ENCODE data around the gene LRRN2.

The LRRN2 gene

DNA sequence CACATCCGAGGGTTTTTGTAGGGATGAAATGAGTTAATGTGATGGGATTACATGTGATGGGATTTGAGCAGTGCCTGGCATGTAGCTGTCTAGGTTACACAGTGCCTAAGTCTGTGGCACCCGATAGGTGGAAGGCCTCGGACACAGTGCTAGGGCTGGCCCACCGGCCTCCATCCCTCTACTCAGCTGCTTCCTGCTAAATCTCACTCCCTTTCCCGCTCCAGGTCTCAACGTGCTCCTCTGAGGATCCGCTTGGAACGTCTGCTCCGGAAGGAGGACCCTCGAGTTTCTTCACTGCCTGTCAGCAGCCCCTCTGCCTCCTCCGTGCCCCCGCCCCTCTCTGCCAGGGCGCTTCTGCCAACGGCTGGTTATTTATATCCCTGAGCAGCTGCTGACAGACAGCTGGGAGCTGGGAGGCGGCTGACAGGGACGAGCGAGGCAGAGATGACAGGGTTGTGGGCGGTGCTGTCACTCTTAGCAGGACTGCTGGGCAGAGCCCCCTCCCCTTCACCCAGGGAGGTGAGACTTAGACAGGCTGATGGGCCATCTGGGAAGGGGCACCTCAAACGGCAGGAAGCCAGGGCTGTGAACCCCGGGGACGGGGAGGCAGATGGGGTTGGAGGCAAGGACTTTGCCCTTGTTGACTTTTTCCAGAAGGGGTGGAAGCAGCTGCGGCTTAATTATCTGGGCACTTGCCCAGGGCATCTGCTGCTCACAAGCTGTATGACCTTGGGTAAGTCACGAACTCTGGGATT, 26.6 kb upstream of the LRRN2 start:
- no peak for DNase-seq

DNA sequence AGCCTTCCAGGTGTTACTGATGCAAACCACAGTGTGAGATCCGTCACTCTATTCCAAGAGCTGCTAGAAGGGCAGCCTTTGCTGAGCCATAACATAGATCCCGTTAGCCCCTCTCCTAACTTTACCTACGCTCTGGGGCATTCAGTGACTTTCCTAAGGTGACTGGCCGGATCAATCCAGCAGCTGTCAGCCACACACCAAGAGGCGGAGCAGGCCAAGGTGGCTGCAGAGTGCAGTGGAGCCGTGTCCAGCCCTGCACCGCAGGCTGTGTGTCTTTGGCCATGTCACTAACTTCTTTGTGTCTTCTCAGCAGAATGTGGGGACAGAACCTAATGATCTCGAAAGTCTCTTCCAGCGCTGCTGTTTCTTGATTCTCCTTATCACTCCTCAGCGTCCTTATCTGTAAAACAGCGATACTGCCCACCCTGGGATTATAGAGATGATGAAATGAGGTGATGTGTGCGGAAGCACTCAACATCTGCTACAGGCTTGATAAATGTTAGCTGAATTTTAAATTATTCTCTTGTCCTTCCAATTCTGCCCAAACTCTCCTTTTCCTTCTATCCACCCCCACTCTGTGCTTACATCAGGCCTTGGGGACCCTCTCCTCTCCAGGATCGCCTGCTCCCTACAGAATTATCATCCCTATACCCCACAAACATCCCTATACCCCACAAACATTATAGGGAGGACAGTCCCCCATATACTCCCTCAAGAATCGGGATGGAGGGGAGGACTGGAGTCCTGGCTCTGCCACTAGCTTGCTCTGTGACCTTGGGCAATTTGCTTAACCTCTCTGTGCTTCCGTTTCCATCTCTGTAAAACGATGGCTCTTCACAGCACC, 25.8 kb upstream of the LRRN2 start:
- no peak for DNase-seq

DNA sequence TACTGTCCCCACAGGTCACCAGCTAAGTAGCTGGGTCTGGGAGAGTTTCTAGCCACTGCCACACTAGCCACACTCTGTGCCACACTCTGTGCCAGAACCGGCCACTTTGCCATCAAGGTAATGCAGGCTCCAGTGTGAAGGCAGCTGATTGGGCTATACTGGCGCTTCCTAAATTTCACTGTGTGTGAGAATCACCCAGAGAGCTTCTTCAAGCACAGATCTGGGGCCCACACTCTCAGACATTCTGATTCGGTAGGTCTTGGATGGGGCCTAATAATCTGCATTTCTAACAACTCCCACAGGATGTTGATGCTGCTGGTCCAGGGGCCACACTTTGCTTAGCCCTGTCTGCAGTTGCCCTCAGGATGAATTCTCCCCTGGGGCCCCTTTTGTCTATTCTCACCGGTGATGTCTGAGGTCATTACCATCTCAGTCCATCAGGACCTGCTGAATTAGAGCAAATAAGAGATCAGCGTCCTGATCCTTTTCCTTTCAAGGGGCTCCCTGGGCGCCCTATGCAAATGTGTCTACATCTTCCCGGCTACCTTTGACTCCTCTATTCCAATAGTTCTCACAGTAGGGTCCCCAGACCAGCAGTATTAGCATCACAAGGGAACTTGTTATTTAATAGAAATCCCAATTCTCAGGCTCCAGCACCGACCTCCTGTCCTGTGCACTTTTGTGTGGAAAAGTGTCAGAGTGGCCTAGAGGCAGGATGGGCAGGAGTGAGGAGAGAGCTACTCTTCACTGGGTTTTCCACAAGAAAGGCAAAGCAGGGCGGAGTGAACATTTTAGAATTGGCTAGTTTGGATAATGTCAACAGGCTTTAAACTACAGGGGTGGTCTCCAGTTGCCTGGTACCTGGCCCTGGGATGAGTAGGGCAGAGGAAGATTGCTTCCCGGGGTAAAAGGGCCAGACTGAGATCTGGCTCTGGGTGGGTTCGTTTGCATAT, 24.7 kb upstream of the LRRN2 start:
- no peak for DNase-seq

DNA sequence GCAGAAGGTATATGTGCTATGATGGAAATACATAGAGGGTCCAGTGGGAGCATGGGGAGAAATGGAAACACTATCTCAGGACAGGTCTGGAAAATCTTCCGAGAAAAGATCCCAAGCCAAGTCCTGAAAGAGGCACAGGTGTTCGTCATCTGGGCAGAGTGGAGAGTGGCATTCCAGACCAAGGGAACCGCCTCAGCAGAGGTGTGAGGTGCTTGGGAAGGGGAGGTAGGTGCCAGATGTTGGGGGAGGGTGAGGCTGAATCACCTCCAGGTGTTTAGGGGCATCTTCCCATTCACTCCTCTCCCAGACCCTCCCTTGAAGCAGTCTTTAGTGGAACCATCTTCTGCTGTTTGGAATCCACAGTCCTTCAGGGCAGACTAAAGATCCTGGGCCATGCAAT, 23.5 kb upstream of the LRRN2 start:
- DNase-seq, result no peak

DNA sequence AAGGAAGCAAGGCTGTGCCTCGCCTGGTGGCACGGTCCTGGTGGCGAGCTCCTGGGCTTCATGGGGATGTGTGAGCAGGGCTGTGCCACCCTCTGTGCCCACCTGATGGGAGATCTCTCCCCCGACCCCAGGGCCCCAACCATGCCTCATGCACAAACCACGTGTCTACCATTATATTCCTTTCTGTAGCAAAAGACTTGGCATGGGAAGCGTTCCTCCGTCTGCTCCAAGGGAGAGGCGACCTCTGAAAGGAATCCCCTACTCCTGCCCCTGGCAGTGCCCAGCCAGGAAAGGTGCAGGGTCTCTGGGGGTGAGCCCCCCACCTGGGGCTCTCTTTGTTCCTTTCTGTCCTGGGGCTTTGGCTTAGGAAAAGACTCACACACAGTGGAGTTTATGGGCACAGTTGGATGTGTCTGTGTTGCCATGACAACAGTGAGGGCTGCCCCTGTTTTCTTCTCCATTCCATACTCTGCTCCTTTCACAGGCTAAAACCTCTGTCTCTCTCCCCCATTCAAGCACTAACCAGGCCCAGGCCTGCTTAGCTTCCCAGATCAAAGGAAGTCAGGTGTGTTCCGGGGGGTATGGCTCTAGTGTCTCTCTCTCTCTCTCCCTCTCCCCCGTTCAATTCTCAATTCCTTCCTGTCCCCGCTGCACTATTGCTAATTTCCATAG, 21.4 kb upstream of the LRRN2 start:
- no peak for DNase-seq

DNA sequence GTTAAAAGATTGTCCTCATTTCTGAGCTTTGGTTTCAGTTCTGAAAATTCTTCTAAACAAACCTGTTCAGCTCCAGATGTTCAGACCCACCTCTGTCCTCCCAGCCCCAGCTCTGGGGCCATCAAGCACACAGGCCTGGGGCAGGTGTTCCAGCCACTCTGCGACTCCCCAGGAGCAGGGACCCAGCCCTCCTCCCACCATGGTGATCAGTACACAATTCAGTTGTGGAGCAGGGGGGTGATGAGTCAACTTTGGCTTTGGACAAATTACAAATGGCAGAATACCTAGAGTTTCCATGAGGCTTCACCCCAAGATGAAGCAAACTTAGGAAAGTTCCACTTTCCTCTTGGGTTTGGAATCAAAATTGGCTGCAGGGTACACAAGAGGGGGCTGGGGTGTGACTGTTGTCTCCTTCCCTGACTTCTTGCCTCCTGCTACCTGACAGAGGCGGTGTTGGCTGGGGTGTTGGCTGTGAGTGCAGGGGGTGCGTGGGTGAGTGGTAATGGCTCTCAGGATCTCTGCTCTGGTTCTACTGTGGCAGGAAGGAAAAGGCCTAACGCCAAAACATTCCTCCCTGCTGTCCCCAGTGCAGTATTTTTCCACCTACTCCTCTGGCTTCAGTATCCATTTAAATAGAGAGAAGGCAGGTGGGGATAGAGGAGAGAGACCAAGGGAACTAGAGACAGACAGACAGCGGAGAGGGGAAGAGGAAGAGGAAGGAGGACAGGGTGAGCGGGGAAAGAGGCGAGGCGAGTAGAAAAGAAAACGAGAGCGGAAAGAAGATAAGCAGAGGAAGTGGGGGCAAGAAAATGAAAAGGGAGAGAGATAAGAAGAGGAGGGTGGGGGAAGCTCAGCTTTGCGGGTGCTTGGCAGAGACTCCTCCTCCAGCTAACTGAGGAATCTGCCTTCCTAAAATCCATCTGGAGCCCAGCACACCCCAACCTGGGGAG, 20.6 kb upstream of the LRRN2 start:
- DNase-seq, result no peak

DNA sequence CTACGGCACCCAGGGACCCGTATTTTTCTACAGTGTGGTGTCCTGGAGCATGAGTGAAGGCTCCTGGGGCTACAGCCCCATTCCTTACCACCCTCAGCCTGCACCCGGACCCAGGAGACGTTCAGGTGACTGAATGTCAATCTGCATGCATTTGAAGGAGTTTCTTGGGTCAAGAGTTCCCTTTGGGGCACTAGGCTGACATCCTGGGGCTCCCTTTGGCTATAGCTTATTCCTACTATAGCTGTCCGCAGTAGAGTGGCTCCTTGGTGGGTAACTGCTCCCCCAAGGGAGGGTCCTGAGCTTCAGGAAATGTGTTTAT, 19.9 kb upstream of the LRRN2 start:
- DNase-seq, result no peak

DNA sequence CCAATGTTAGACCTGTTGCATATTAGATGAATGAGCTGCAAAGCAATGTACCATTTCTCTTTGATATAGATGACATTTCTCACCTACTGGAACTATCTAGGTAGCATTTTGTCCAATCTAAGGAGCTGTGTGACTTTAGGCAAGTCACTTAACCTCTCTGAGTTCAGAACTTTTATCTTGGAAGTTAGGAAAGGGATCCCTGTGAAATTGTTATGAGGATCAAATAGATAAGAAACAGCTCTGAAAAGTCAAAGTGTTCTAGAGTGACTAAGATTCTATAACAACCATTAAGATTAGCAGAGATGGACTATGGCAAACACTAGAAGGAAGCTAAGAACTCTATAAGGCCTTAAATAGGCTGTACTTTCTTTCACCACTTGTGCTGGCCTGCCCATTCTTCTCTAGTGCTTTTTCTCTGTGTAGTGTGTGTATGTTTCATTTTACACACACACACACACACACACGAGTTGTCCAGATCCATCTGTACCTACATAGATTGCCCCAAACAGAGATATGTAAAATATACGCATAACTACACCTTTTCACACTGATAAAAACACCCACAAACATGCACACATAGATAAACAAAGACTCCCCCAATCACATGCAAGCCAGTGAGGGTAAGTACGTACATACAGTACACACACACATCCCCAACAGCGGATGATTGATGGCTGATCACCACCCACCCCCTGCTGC, 19.4 kb upstream of the LRRN2 start:
- DNase-seq, result no peak

DNA sequence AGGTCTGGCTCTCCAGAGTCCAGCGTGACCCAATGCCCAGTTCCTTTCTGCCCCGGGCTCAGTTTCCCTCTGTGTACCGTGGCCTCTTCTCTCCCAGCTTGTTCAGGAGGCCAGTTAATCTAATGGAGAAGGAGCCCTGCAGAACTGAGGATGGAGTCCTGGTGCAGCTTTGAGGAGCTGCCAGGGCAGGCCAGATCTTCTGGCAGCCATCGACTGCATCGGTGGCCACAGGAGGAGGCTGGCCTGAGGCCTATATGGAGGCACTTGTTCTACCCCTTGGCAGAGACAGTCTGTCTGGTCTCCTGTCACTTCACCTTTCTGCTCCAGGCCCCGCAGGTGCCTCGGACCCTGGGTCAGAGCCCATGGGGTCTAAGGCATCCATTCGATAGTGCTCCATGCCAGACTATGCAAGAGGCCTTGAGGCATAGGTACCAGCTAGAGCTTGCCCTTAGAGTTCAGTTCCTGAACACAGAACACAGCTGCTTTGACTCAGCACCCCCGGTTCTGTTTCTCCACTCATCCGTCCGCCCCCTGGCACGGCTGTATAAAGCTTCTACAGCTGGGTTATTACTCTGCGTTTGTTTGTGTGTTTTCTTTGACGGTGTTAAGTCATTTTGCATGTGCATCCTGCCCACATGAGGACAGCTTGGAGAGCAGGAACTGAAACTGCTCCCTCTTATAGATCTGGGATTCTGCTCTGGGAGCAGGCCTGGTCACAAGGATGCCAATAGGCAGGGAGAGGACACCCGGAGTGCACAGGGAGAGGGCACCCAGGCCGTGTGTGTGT, 18.5 kb upstream of the LRRN2 start:
- DNase-seq, result no peak

DNA sequence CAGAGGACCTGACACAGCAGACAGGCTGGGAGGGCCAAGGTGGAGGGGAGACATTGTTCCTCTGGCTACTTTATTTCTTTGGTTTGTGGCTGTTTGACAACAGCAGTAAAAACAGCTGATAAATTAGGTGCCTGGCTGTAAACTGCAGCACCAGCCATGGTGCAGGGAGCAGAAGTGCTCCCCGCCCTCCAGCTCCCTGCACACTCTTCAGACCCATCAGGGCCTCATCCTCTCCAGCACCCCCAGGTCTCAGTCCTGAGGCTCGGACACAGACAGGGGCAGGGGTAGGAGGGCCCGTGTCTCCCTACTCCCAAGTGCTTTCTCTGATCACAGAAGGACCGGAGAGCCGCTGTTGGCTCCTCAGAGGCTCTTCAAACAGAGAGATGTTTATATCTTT, 17.7 kb upstream of the LRRN2 start:
- no peak for DNase-seq

DNA sequence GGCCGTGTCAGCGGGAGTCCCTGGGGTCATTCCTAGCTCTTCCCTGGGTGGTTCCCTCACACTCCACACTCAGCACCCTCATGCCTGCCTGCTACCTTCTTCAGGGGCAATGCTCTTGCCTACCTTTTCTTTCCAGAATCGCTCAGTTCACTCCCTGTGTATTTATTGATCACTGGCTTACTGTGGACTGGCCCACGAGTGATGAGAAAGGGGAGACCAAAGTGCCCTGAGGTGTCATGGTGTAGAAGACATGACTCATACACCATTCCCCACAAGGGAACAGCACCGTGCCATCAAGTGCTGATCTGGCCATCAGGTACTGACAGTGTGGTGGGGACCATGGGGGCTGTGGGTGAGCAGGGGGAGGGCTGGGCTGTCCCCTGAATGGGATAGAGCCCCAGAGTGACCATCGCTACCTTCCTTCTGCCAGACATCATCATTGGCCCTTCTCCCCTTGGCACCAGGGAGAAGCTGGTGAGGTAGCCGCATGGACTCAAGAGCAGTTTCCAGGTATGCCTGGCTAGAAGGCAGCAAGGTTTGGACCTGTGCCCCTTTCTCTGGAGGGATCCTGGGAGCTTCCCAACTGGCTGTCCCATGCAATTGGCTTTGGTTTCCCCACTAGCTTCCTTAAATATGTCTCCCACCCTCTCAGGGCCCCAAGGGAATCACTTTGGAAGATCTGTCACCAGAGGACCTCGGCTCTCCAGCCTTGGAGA, 17.2 kb upstream of the LRRN2 start:
- DNase-seq, result no peak

DNA sequence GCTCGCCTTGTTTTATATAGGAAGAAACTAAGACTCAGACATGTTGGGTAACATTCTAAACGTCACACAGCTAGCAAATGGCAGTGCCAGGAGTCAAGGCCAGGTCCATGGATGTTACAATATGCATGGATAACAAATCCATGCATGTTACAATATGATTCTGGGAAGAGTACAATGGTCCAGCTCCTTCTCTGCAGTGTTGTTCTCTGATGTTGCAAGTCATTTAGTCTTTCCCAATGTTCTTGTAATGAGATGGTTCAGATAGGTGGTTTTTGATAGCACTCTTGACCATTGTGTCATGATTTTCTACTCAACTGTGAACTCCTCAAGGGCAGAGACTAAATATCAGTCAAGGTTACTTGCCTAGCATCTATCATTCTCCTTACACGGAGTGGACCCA, 15.7 kb upstream of the LRRN2 start:
- no peak for DNase-seq

DNA sequence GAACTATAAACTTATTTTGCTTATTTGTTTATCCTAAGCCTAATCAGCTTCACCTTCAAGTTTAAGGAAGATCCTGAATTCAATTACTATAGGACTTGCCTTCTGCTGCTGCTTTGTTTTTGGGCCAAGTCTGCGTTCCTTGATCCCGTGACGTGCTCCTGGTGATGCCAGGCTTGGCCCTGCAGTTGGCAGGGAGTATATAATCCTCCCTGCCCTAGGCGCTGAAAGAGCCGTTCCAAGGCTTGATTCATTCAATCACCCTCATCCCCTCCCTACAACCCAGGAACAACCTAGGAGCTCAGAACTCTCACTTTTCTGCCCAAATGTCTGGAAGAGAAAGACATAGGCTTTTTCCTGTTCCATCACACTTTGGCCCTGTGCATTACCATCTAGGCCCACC, 12.4 kb upstream of the LRRN2 start:
- DNase-seq, result no peak

DNA sequence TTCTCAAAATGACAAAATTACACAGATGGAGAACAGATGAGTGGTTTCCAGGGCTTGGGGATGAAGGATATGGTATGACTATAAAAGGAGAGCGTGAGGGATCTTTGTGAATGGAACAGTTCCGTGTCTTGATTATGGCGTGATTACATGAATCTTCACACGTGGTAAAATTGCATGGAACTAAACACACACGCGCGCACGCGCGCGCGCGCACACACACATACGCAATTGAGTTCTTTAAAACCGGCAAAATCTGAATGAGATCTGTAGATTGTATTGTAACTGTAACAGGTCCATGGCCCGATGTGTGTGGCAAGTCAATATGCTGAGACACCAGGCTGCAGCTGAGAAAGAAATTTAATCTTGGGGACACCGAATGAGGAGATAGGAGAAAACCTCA, 11.1 kb upstream of the LRRN2 start:
- DNase-seq, result no peak

DNA sequence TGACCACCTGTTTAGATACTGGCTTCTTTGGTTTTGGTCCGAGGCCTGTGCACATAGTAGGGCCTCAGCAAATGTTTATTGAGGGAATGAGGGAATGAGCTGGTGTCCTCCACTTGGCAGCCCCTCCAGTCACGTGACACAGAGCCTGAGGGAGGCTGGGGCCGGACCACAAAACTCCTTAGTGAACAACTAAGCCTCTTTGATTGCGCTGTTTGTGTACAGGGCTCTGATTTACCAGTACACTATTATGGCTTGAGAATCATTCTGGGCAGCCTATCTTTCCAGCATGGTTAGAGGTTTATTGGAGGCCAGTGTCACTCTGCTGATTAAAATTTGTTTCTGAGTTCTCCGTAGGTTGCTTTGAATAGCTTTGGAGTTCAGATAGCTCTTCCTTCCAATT, 10.2 kb upstream of the LRRN2 start:
- no peak for DNase-seq

DNA sequence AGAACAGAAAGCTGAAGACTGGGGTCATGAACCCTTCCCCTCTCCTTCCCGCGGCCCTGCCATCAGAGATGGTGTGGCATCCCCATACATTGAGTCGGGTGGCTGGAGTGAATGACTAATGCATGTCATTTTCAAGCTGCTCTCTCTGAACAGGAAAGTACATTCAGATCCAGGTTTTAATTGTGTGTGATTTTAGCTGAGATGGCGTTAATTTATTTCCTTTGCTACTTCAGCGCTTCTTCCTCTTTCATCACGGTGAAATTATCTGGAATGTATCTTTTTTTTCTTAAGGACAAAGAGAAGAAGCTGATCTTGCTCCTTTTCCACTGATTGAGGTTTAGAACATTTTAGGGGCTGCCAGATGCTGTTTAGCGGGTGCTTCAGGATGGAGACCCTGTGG, 8.6 kb upstream of the LRRN2 start:
- DNase-seq, result no peak

DNA sequence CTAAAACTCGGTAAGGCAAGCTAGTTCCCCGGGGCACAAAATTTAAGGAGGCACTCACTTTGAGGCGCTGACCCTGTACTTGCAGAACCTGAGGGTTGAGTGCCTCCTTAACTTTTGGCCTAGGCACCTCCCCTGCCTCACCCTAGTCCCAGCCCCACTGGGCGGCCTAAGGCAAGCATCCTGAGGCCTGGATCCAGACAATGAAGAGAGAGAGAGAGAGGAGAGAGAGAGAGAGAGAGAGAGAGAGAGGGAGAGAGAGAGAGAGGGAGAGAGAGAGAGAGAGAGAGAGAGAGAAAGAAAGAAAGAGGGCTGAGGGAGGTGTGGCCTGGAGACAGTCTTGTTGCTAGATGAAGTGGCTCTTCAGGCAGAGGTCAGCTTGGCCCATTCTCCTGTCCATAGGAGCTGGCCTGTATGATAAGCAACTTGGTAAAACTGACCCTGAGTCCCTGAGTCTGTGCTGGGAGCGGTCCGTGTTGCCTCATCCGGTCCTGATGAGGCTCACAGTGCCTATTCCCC, 7.4 kb upstream of the LRRN2 start:
- DNase-seq, result no peak

DNA sequence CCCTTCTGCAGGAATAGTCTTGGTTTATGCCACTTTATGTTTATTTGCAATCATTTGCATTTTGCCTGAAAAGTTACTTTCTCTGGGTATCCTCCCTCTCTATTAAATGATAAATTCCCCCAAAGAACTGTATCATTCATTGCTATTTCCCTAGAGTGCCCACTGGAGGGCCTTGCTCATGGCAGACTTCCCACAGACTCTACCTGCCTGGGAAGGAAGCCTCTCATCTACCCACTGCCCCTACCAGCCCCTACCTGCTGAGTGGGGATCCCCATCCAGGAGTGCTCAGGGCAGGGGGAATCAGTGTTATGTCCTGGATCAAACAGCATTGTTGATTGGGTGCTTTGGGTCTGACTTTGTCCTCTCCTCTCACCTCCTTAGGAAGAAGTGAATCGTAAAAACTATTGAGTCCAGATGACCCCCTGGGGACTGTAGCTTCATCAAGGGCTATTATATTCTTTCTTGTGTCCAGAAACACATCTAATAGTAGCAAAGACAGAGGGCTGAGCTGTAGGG, 6.8 kb upstream of the LRRN2 start:
- DNase-seq, result no peak

DNA sequence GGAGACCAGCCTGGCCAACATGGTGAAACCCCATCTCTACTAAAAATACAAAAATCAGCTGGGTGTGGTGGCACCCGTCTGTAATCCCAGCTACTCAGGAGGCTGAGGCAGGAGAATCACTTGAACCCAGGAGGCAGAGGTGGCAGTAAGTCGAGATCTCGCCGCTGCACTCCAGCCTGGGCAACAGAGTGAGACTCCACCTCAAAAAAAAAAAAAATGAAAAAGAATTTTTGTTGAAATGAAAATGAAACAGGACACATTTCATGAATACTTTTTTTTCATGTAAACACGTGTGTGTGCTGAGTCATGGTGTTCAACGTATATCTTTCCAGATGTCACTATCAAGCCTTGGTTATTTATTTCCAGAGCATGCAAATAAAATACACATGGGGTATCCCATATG, 5.8 kb upstream of the LRRN2 start:
- peak; percentile 10 for DNase-seq

Data from EL (cell line).